ENCODE data around the gene RHOJ. TPM values are rescaled to one million over a fixed set of nuclear protein-coding genes. Genes with fewer than 3 reads are reported as not detected.

Gene RHOJ
- total and polyA plus RNA-seq, 2 donors (not counting 3 experiments of a cell fraction or from before 2014, with no cell fraction given) = 191 to 486 TPM

DNA sequence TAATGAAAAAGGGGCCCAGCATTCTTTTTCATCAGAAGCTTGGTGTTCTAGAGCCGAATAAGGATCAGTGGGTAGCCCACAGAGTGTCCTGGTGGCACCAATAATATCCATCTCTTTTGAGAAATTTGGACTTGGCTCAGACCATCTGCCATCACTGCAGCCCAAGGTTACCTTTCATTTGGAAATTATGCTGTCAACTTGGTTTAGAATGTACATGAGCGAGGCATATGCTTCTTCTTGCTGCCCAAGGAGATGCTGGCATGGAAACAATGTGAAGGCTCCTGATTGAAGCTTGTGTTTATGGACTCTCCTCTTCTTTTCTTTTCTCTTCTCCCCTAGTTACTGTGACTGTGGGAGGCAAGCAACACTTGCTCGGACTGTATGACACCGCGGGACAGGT is 64.5 kb downstream of the RHOJ start:
- H3K9ac ChIP-seq (replicated peaks; ENCODE audit: extremely low read depth, insufficient read depth, low read length) = no peak overlapping the region
- POLR2A ChIA-PET = no interaction called here
- no peaks in the 10 kb centered on the region for H3K4me1 ChIP-seq (ENCODE audit: control insufficient read depth, extremely low read depth, insufficient read depth, low read length)
- no peak for TF ChIP-seq MYC (IDR thresholded peaks at IDR 0.05; ENCODE audit: low read depth, low read length)
- no peak for TF ChIP-seq JUN (IDR thresholded peaks at IDR 0.05; ENCODE audit: borderline replicate concordance, insufficient read depth, insufficient read length, low read depth)
- TF ChIP-seq, protein P1, sequence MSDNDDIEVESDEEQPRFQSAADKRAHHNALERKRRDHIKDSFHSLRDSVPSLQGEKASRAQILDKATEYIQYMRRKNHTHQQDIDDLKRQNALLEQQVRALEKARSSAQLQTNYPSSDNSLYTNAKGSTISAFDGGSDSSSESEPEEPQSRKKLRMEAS (IDR thresholded peaks at IDR 0.05; ENCODE audit: insufficient read depth, insufficient read length) = no peak
- TF ChIP-seq FOS (IDR thresholded peaks at IDR 0.05; ENCODE audit: borderline replicate concordance, insufficient read depth, low read length) = no peak
- TF ChIP-seq POLR2A (IDR thresholded peaks at IDR 0.05; ENCODE audit: low read depth, low read length) = no peak
- TF ChIP-seq, protein P2, sequence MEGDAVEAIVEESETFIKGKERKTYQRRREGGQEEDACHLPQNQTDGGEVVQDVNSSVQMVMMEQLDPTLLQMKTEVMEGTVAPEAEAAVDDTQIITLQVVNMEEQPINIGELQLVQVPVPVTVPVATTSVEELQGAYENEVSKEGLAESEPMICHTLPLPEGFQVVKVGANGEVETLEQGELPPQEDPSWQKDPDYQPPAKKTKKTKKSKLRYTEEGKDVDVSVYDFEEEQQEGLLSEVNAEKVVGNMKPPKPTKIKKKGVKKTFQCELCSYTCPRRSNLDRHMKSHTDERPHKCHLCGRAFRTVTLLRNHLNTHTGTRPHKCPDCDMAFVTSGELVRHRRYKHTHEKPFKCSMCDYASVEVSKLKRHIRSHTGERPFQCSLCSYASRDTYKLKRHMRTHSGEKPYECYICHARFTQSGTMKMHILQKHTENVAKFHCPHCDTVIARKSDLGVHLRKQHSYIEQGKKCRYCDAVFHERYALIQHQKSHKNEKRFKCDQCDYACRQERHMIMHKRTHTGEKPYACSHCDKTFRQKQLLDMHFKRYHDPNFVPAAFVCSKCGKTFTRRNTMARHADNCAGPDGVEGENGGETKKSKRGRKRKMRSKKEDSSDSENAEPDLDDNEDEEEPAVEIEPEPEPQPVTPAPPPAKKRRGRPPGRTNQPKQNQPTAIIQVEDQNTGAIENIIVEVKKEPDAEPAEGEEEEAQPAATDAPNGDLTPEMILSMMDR (IDR thresholded peaks at IDR 0.05; ENCODE audit: extremely low read depth in 1 of 2, insufficient read depth in 1 of 2, low read depth in 1 of 2, low read length in 2 of 2) = no peak
- no peak for TF ChIP-seq GATA2 (IDR thresholded peaks at IDR 0.05; ENCODE audit: insufficient read depth, insufficient read length, low read depth, low read length)
- no peak for TF ChIP-seq EZH2 (IDR thresholded peaks at IDR 0.05; ENCODE audit: borderline replicate concordance, low read depth, low read length, severe bottlenecking)
- FAIRE-seq (no peak), DNase-seq (ENCODE audit: low read depth, low spot score) (no peak)
- H3K79me2 ChIP-seq (ENCODE audit: control insufficient read depth, insufficient read depth, low read length) = peaks cover 76% of the 10 kb centered on the region
- H3K27me3 ChIP-seq (ENCODE audit: control insufficient read depth in 2 of 2, insufficient read depth in 2 of 2, low read length in 2 of 2) = no peaks in the 10 kb centered on the region
- no peak overlapping the region for H3K4me2 ChIP-seq (ENCODE audit: insufficient read depth, low read length)
- H3K4me3 ChIP-seq (replicated peaks in 1 of 3; ENCODE audit: insufficient read depth in 1 of 3, low read depth in 1 of 3, low read length in 3 of 3) = no peak overlapping the region
- intact Hi-C loops (cut with micrococcal nuclease) (no loop called here), dilution Hi-C loops (cut with MboI; ENCODE audit: extremely low pct_ligation_motif_present, low sequenced_read_pairs) (no loop called here)
- H4K20me1 ChIP-seq (replicated peaks; ENCODE audit: control insufficient read depth, extremely low read depth, insufficient read depth, low read length) = peaks cover 7% of the 10 kb centered on the region
- H2AFZ ChIP-seq (ENCODE audit: low read depth, low read length) = no peak overlapping the region
- no peaks in the 10 kb centered on the region for H3K9me1 ChIP-seq (replicated peaks; ENCODE audit: control insufficient read depth, extremely low read depth, insufficient read depth, low read length)
- H3K27ac ChIP-seq (ENCODE audit: insufficient read depth, low read depth, low read length) = no peak overlapping the region
- no peaks in the 10 kb centered on the region for H3K9me3 ChIP-seq (replicated peaks; ENCODE audit: control insufficient read depth, insufficient read depth, low read length)
- peaks cover 16 to 30% of the 10 kb centered on the region in 2 experiments for H3K36me3 ChIP-seq (ENCODE audit: control insufficient read depth in 2 of 2, extremely low read depth in 1 of 2, insufficient read depth in 2 of 2, low read length in 2 of 2)
- BruUV-seq (replicated peaks) = no TSS peak
- CTCF ChIA-PET = interaction anchor here (1.2 kb wide), 1 partner anchor 94 kb away, joined by 5 read pairs; no protein-coding TSS in a partner anchor

Measured in endothelial cell of umbilical vein (primary cell).